IMR-90 (cell line): ENCODE results near the gene TACR2. TPM values are rescaled to one million over a fixed set of nuclear protein-coding genes. Genes with fewer than 3 reads are reported as not detected.

Experiments used
- ATAC-seq: fragments of 200-7000 bp; cut with Tn5 transposase; 2 replicates; pipeline ENCODE4 v1.9.1; 2020; ENCODE audit warnings: low read depth, mild to moderate bottlenecking, moderate library complexity
- BruUV-seq: library from RNA; stranded (reverse); fragments of 400-500 nt; replicated peaks from 2 replicates; lab custom pipeline; 2021; lab: Mats Ljungman, UMichigan
- CTCF ChIA-PET: fragments of 300-600 bp; formaldehyde crosslinking; extraction: SDS; loops from one replicate; lab custom pipeline; 2021; ENCODE audit warnings: antibody characterized with exemption; lab: Yijun Ruan, JAX
- POLR2A ChIA-PET: fragments of 300-600 bp; sonication (Branson Sonifier 250); formaldehyde crosslinking; loops from one replicate; lab custom pipeline; 2022; ENCODE audit warnings: antibody characterized with exemption; ENCODE audit not compliant: unreplicated experiment; lab: Charles Lee
- DNase-seq: peaks from one replicate; pipeline ENCODE4 v3.0.0; 2013
- H2AFZ ChIP-seq: replicated peaks from 2 replicates; pipeline ENCODE3; 2013; ENCODE audit warnings: low read length, mild to moderate bottlenecking; ENCODE audit not compliant: poor library complexity
- H2AK5ac ChIP-seq: 2 replicates; pipeline ENCODE4 v1.6.1; 2013; ENCODE audit warnings: low read depth, low read length, inconsistent platforms
- H2AK9ac ChIP-seq: replicated peaks from 2 replicates; pipeline ENCODE3; 2013; ENCODE audit warnings: mild to moderate bottlenecking, low read depth, low read length, moderate library complexity; ENCODE audit not compliant: poor library complexity
- H2BK120ac ChIP-seq: 2 replicates; pipeline ENCODE4 v1.6.1; 2013; ENCODE audit warnings: low read depth, low read length, inconsistent platforms
- H2BK15ac ChIP-seq: 3 replicates; pipeline ENCODE4 v1.6.1; 2013; ENCODE audit warnings: low read depth, low read length, inconsistent platforms
- H2BK20ac ChIP-seq: 2 replicates; pipeline ENCODE4 v1.6.1; 2013; ENCODE audit warnings: low read depth, mild to moderate bottlenecking, inconsistent platforms, low read length, moderate library complexity
- H2BK5ac ChIP-seq: 2 replicates; pipeline ENCODE4 v1.6.1; 2013; ENCODE audit warnings: mild to moderate bottlenecking, low read depth, low read length, inconsistent platforms; ENCODE audit not compliant: poor library complexity, severe bottlenecking
- H3K14ac ChIP-seq: replicated peaks from 2 replicates; pipeline ENCODE4 v1.6.1; 2013; ENCODE audit warnings: low read depth, low read length, inconsistent platforms
- H3K18ac ChIP-seq: 2 replicates; pipeline ENCODE4 v1.6.1; 2013; ENCODE audit warnings: low read depth, low read length, control low read depth
- H3K23ac ChIP-seq: 2 replicates; pipeline ENCODE4 v1.6.1; 2013; ENCODE audit warnings: low read depth, low read length, inconsistent platforms
- H3K27ac ChIP-seq: 2 replicates; pipeline ENCODE4 v1.5.1; 2013; ENCODE audit warnings: mild to moderate bottlenecking, control low read depth, low read length; ENCODE audit not compliant: insufficient read depth
- H3K27me3 ChIP-seq: 2 replicates; pipeline ENCODE4 v1.6.1; 2013; ENCODE audit warnings: low read length; ENCODE audit not compliant: control insufficient read depth, insufficient read depth
- H3K36me3 ChIP-seq: 2 replicates; pipeline ENCODE4 v1.6.1; 2013; ENCODE audit warnings: low read length, mixed read lengths; ENCODE audit not compliant: control insufficient read depth, insufficient read depth
- H3K4ac ChIP-seq: 2 replicates; pipeline ENCODE4 v1.6.1; 2013; ENCODE audit warnings: low read depth, low read length, inconsistent platforms
- H3K4me1 ChIP-seq: 2 replicates; pipeline ENCODE4 v1.6.1; 2013; ENCODE audit warnings: low read length, mixed read lengths; ENCODE audit not compliant: control insufficient read depth, insufficient read depth
- H3K4me2 ChIP-seq: 2 replicates; pipeline ENCODE4 v1.6.1; 2013; ENCODE audit warnings: low read depth, mild to moderate bottlenecking, control low read depth, low read length, moderate library complexity
- H3K4me3 ChIP-seq: 2 replicates; pipeline ENCODE4 v1.5.1; 2013; ENCODE audit warnings: low read depth, mild to moderate bottlenecking, control low read depth, low read length, moderate library complexity; ENCODE audit not compliant: insufficient read depth
- H3K56ac ChIP-seq: 2 replicates; pipeline ENCODE4 v1.6.1; 2013; ENCODE audit warnings: low read length, inconsistent platforms; ENCODE audit not compliant: insufficient read depth; ENCODE audit errors: extremely low read depth
- H3K79me1 ChIP-seq, 2 experiments: 2 replicates each; pipeline ENCODE4 v1.6.1; 2013; ENCODE audit warnings: low read length in 2 of 2, inconsistent platforms in 1 of 2, low read depth in 1 of 2
- H3K9ac ChIP-seq: 2 replicates; pipeline ENCODE4 v1.6.1; 2013; ENCODE audit warnings: low read depth, low read length, control low read depth
- H3K9me1 ChIP-seq: 2 replicates; pipeline ENCODE4 v1.6.1; 2013; ENCODE audit warnings: low read length, inconsistent platforms; ENCODE audit not compliant: insufficient read depth
- H3K9me3 ChIP-seq: 2 replicates; pipeline ENCODE4 v1.6.1; 2013; ENCODE audit warnings: low read length; ENCODE audit not compliant: control insufficient read depth, insufficient read depth
- H4K20me1 ChIP-seq: 2 replicates; pipeline ENCODE4 v1.6.1; 2013; ENCODE audit warnings: low read length, inconsistent platforms; ENCODE audit not compliant: insufficient read depth
- H4K5ac ChIP-seq: 2 replicates; pipeline ENCODE4 v1.6.1; 2013; ENCODE audit warnings: mild to moderate bottlenecking, low read depth, low read length, control low read depth
- H4K8ac ChIP-seq, 2 experiments: 2 replicates each; pipeline ENCODE4 v1.6.1; 2013; ENCODE audit warnings: low read depth in 2 of 2, low read length in 2 of 2, control low read depth in 1 of 2, inconsistent platforms in 1 of 2
- H4K91ac ChIP-seq: 2 replicates; pipeline ENCODE4 v1.6.1; 2013; ENCODE audit warnings: low read depth, low read length, inconsistent platforms; ENCODE audit not compliant: insufficient read depth
- BHLHE40 ChIP-seq: fragments of 150-350 bp; IDR thresholded peaks from 2 replicates; pipeline ENCODE4 v1.6.1; 2016; ENCODE audit warnings: mild to moderate bottlenecking, low read depth, low read length
- FOS ChIP-seq: fragments of 150-350 bp; IDR thresholded peaks from 2 replicates; pipeline ENCODE4 v1.6.1; 2016; ENCODE audit warnings: low read depth, low read length
- MAFK ChIP-seq: IDR thresholded peaks from 2 replicates; pipeline ENCODE4 v1.6.1; 2012; ENCODE audit warnings: low read depth, low read length, improper control_type of control experiment
- NFE2L2 ChIP-seq: fragments of 150-350 bp; IDR thresholded peaks from 2 replicates; pipeline ENCODE4 v1.6.1; 2016; ENCODE audit warnings: low read depth, mild to moderate bottlenecking, low read length
- RCOR1 ChIP-seq: IDR thresholded peaks from 2 replicates; pipeline ENCODE4 v1.6.1; 2012; ENCODE audit warnings: mild to moderate bottlenecking, low read length, improper control_type of control experiment; ENCODE audit not compliant: insufficient replicate concordance
- WGBS, 2 experiments: methylation state at CpG; one replicate each; pipeline versions ENCODE4 v1.1.5 to v1.1.7; 2013; ENCODE audit warnings: missing lambda C conversion rate in 2 of 2; ENCODE audit not compliant: insufficient read length in 1 of 2; ENCODE audit errors: extremely low coverage in 2 of 2; 5-methylcytosine and 5-hydroxymethylcytosine counted together
- dilution Hi-C: fragments of 300-500 bp; cut with HindIII; formaldehyde crosslinking; loops from one replicate; pipeline ENCODE4 v1.14.3; 2018; ENCODE audit warnings: low sequenced_read_pairs; ENCODE audit not compliant: unreplicated experiment
- in situ Hi-C: fragments of 300-500 bp; cut with MboI; formaldehyde crosslinking; loops from 3 replicates; pipeline ENCODE4 v1.14.3; 2019; ENCODE audit warnings: low sequenced_read_pairs, inconsistent platforms, mixed read lengths
- intact Hi-C: fragments of 100-400 bp; cut with micrococcal nuclease; formaldehyde crosslinking; loops from 2 replicates; pipeline ENCODE4 v1.10.0; 2022
- polyA plus RNA-seq, 3 experiments: library from polyadenylated mRNA; depleted of rRNA; stranded (reverse); fragments of >200 nt; gene quantifications; 2 replicates each; pipeline ENCODE4 v1.2.3, GENCODE V29; 2012; ENCODE audit warnings: low replicate concordance in 1 of 3
- total RNA-seq: library from RNA; depleted of rRNA; stranded (reverse); fragments of >200 nt; gene quantifications from 2 replicates; pipeline ENCODE4 v1.2.3, GENCODE V29; 2012

TACR2 gene
- total and polyA plus RNA-seq, 2 of the 4 experiments (the other 2 are of a cell fraction): not detected

GRCh38 chr10:69446650-69447151 lies 30.0 kb upstream of the TACR2 start:
- peak overlapping the region; percentile 16; the same call in 1 of the 3 replicates for H2BK15ac ChIP-seq
- peak; percentile 74 for DNase-seq
- H3K14ac ChIP-seq: no peak overlapping the region; the same call in 1 of the 2 replicates
- peak overlapping the region; percentile 70; the same call in 1 of the 2 replicates for H3K27ac ChIP-seq
- H2BK20ac ChIP-seq: peak overlapping the region; percentile 82
- no peaks in the 10 kb centered on the region for H3K36me3 ChIP-seq
- H4K8ac ChIP-seq: no peak overlapping the region
- peaks cover 7% of the 10 kb centered on the region for H3K27me3 ChIP-seq
- no peaks in the 10 kb centered on the region for H3K79me1 ChIP-seq
- no peak overlapping the region for H3K4me3 ChIP-seq
- H2AK5ac ChIP-seq: no peak overlapping the region
- no peak overlapping the region for H3K9ac ChIP-seq
- H3K9me3 ChIP-seq: no peaks in the 10 kb centered on the region
- H3K23ac ChIP-seq: no peak overlapping the region
- peak; percentile 60; the same call in 1 of the 2 replicates for TF ChIP-seq FOS
- peak; percentile 84 for TF ChIP-seq NFE2L2
- TF ChIP-seq MAFK: peak; percentile 92
- TF ChIP-seq RCOR1: no peak
- TF ChIP-seq BHLHE40: no peak
- H4K91ac ChIP-seq: peak overlapping the region; percentile 7; the same call in 1 of the 2 replicates
- H2BK5ac ChIP-seq: peak overlapping the region; percentile 52
- no peak overlapping the region for H3K56ac ChIP-seq
- no peak overlapping the region for H2AK9ac ChIP-seq
- peaks cover 9% of the 10 kb centered on the region for H3K4me1 ChIP-seq
- H4K5ac ChIP-seq: no peak overlapping the region; the same call in 1 of the 2 replicates
- H2BK120ac ChIP-seq: peak overlapping the region; percentile 61
- dilution Hi-C loops: no loop called here
- intact Hi-C loops: no loop called here
- peak overlapping the region; percentile 60; the same call in 1 of the 2 replicates for H3K4ac ChIP-seq
- ChIA-PET CTCF (interaction anchor here (0.6 kb wide), 2 partner anchors 38 to 936 kb away, joined by 4 to 5 read pairs; no protein-coding TSS in a partner anchor), POLR2A (interaction anchor here (0.6 kb wide), 1 partner anchor 1376 kb away, joined by 8 read pairs; no protein-coding TSS in a partner anchor)
- in situ Hi-C loops: no loop called here
- 10% methylated on average over 2 of the region's 3 CpGs; no CpG with 5 or more reads in 1 of the 2 experiments for WGBS, 2 experiments
- no peak overlapping the region for H2AFZ ChIP-seq
- peaks cover 3% of the 10 kb centered on the region; the same call in 1 of the 2 replicates for H4K20me1 ChIP-seq
- H3K18ac ChIP-seq: peak overlapping the region; percentile 69; the same call in 1 of the 2 replicates
- peak; percentile 69 for ATAC-seq
- peaks cover 15% of the 10 kb centered on the region for H3K9me1 ChIP-seq
- peak overlapping the region; percentile 58 for H3K4me2 ChIP-seq
- BruUV-seq: no TSS peak
